CD4-positive, alpha-beta T cell treated with Interleukin-21 for 1 hour (primary cell): Measurements from ENCODE around the gene C6orf89.
"Not testable (repeated sequence)": the region's sequence is repeated elsewhere in the genome, so short reads cannot be mapped to it uniquely, and the experiment has no call there.

ENCODE experiments used
- DNase-seq: peaks from one replicate; pipeline ENCODE4 v3.0.0-alpha.2; 2020

C6orf89 gene

DNA sequence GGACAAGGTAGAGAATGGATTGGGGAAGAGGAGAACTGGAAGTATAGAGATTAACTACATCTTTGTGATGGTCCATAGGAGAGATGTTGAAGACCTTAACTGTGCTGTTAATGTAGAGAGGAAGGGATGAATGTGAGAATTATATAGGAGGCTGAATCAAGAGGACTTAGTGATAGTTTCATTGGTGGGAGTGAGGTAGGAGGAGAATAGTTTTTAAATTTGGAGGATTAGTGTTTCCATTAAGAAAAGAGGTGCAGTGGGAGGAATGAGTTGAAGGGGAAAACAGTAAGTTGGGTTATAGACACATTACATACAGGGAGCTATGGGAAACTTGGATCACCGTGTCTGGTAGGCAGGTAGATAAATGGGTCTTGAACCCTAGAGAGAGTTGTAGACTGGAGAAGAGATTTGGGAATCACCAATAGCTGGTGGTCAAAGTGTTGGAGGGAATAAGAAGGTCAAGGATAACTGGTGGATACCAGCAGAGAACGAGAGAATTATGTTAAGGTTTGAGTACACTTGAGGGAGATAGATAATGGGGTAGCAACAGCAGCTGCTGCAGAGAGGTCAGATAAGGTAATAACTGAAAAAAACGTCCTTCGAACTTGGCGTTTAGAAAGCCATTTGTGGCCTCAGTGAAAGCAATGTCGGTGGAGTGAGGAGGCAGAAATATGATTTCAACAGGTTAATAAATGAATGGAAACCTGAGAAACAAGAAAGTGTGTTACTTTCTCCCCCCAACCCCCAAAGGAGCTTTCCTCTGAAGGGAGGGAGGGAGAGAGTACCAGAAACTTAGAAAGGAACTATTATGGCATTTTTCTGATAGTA is 3.1 kb downstream of the C6orf89 start:
- no peak for DNase-seq

DNA sequence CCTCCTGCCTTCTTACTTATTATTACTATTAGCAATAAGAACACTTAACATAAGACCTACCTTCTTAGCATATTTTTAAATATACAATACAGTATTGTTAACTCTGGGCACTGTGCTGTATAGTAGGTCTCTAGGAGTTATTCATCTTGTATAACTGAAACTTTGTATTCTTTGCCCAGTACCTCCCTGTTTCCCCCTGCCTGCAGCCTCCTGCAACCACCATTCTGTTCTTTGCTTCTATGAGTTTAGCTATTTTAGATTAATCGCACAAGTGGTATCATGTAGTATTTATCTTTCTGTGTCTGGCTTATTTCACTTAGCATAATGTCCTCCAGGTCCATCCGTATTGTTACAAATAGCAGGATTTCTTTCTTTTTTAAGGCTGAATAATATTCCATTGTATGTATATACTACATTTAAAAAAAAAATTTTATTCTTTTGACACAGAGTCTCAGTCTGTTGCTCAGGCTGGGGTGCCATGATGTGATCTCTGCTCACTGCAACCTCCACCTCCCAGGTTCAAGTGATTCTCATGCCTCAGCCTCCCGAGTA is 4.4 kb downstream of the C6orf89 start:
- DNase-seq = no peak

DNA sequence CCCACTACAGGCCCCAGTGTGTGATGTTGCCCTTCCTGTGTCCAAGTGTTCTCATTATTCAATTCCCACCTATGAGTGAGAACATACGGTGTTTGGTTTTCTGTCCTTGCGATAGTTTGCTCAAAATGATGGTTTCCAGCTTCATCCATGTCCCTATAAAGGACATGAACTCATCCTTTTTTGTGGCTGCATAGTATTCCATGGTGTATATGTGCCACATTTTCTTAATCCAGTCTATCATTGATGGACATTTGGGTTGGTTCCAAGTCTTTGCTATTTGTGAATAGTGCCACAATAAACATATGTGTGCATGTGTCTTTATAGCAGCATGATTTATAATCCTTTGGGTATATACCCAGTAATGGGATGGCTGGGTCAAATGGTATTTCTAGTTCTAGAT is 5.4 kb downstream of the C6orf89 start:
- not testable (repeated sequence) for DNase-seq

DNA sequence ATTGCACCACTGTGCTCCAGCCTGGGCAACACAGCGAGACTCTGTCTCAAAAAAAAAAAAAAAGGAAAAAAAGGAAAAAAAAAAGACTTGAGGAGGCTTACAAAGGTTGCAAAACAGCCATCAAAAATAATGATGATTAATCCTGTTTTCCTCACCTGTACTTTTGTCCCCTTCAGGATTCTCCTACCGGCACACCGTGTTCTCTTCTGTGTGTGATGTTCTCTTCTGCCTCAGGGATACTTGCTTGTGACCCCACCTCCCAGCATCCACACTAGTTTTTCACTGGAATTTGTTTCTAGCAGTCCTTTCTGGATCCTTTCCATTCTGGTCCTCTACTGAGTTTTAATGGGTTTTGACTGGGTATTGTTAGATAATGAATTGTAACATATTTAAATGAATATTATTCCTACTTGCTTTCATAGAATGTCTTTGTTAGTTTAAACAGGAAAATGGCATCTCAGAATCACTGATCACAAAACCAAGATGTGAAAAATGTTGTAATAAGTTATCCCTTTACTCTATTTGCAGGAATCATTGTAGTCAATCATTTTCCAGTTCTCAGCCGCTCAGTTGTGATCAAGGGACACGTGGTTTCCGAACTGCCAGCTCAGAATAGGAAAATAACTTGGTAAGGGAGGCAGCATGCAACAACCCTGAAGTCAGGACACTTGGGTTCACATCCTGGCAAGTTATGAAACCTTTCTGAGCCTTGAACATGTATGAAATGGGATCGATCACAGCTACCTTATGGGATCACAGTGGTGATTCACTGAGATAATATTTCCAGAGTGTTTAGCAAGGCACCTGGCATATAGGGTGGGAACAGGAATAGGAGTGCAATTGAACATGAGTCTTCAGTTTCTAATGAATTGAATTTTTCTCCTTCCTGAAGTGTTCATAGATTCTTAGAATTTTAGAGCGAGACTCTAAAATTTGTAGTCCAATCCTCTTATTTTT is 8.5 kb downstream of the C6orf89 start:
- DNase-seq = no peak

DNA sequence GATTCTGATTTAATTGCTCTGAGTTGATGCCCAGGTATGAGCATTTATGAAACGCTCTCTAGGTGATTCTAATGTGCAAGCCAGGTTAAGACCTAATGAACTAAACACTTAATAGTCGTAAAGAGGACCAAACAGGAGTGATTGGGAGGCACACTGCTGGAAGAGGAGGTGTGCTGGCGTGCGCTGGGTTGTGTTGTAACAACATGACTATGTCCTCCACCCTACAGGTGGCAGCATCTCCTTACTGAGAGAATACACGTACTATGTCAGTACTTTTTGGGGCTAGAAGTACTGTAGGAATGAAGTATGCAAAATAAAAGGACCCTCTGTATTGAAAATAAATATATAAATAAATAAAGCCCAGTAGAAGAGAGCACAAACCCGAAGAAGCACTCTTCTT is 11.9 kb downstream of the C6orf89 start:
- peak; percentile 32 for DNase-seq

DNA sequence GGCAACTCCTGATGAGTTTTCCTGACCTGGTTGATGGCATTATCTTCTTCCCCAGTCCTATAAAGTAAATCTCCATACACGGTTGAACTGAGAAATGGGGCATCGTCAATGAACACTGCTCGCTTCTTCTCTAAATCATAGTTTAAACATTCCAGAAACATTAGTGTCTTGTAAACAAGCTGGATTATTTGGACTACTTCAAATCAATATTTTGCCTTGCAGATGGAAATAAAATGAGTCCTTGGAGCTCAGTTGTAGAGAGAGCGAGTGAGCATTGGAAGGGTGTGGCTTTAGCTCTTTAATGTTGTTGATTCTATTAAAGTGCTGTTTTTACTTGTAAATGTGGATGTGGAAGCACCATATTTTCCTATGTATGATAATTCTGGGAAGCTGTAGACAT is 18.4 kb downstream of the C6orf89 start:
- no peak for DNase-seq

DNA sequence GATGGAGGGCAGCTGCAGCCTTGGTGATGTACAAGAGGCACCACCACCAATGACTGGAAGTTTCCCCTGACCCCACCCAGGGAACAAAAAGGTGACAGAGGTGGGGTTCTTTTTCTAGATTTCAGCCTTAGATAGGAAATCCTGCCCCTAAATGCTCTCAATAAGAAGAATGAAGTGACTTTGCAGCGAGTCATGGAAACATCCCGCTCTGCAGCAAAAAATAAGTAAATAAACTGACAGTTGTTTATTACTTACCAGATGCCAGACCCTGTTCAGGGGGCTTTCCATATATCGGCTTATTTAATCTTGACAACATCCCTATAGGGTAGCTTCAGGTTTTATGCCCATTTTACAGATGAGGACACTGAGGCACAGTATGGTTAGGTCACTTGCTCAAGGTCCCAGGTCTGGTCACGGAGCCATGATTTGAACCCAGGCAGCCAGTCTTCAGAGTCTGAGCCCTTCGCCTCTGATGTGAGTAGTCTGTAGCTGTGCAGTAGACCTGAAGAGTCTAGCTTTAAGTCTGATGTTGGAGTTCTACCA is 19.2 kb downstream of the C6orf89 start:
- DNase-seq = no peak

DNA sequence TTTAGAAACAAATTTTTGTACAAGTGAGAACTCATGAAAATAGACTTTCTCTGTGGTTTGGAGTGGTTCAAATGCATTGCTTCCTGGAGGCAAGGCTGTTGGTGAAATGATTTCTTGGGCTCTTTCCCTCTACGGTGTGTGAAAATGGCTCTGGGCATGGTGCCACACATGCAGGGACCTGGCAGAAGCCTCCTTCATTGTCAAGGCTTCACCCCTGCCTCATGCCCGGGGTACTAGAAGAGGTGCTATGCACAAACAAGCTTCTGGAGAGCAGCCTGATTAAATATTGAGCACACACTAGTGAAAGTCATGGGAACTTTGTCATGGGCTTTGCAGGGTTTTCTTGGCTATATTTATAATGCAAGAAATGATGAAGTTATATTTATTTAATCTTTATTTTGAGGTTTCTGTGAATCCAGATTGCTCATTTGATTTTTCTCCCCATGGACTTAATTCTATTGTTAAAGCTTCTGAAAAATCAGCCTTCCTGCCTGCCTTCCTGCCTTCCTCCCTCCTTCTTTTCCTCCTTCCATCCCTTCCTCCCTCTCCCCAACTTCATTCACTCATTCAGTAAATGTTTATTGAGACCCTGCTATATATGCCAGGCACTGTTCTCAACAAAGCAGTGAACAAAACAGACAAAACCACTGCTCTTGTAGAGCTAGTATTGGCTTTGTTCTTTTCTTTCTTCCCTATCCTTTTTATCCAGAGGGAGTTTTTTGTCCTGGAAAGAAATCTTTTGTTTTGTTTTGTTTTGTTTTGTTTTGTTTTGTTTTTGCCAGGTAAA is 21.0 kb downstream of the C6orf89 start:
- DNase-seq = no peak

DNA sequence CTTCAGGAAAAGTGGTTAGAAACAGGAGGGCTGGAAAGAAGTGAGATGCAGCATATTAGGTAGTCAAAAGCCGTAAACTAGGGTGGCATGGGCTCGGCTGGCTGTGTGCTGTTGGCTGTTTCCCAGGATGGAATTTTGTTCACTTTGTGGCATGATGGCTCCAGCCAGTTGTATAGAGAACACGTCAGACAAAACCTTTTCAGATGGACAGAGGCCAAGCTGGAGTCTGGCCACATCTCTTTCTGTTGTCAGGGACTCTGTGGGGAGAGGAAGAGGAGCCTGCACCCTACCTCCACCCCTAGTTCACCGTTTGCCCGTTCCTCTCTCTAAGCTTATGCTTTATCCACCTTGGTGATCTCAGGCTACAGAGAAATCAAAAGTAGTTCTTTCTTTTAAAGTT is 22.0 kb downstream of the C6orf89 start:
- DNase-seq = no peak

DNA sequence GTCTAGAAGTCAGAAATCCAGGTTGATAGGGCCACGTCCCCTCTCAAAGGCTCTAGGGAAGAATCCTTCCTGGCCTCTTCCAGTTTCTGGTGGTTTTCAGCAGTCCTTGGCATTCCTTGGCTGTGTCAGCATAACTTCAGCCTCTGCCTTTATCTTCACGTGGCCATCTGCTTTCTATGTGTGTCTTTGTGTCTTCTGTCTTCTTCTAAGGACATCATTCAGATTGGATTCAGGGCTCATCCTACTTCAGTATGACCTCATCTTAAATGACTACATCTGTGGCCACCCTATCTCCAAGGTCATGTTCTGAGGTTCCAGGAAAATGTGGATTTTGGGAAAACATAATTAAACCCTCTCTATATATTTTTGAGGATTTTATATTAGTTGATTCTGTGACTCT is 23.0 kb downstream of the C6orf89 start:
- no peak for DNase-seq

DNA sequence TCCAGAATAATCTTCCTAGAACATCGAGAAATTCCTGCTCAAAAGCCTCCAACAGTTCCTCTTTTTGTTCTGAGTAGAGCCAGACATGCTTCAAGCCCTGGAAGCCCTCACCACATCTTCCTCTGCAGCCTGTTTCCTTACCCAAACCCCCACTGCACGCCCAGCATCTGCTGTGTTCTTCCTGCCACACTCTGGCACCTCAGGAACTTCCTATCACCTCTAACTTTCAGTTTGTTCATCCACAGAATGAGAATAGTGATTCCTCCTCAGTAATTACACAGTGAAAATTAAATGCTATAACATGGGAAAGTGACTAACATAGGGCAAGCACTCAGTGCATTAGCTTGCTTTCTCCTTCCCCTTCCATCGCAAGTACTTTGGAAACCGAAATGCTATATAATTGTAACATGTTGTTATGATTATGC is 26.3 kb downstream of the C6orf89 start:
- DNase-seq = peak; percentile 45

DNA sequence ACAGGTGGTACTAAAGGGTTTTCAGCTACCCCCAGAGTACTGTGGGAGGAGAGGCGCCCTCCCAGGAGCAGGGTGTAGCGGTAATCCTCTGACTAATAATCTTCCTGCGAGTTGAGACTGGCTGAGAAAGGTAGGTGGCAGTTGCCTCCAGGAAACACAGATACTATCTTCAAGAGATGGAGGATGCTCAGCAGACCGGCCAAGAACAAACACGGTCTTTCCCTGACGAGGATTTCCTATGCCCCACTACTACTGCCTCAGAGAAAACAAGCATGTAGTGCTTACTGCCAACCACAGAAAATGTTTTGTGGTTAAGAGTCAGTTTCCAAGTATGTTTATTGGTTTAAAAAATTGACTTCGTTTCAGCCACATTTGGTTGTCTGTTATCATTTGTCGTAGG is 26.8 kb downstream of the C6orf89 start:
- peak; percentile 72 for DNase-seq

DNA sequence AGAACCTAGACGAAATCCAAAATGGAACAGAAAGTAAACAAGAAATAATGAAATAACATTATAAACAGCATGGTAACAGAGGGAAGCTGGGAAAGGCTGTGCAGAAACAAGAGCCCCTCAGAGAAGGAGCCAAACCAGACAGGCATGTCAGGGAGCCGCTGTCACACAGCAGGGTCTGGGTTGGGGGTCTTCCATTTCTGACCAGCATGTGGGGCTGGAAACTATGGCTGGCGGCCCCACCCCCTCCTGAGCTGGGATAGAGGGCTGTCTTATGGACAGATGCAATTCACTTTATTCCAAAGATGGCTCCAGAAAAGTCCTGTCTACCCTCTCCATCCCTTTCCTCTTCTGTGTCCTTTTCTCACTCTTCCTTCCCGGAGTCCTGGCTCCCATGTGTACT is 27.3 kb downstream of the C6orf89 start:
- DNase-seq = no peak

DNA sequence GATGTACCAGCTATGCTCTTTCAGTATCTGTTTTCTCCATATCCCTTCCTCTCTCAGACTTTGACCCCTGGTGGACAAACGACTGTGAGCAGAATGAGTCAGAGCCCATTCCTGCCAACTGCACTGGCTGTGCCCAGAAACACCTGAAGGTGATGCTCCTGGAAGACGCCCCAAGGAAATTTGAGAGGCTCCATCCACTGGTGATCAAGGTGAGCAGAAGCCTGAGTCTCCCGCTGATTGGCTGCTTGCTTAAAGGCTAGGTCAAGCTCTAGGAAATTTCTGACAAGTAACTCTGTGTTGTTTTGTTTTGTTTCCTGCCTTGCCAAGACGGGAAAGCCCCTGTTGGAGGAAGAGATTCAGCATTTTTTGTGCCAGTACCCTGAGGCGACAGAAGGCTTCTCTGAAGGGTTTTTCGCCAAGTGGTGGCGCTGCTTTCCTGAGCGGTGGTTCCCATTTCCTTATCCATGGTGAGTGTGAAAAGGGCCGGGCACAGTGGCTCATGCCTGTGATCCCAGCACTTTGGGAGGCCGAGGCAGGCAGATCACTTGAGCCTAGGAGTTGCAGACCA is 28.6 kb downstream of the C6orf89 start:
- peak; percentile 54 for DNase-seq

DNA sequence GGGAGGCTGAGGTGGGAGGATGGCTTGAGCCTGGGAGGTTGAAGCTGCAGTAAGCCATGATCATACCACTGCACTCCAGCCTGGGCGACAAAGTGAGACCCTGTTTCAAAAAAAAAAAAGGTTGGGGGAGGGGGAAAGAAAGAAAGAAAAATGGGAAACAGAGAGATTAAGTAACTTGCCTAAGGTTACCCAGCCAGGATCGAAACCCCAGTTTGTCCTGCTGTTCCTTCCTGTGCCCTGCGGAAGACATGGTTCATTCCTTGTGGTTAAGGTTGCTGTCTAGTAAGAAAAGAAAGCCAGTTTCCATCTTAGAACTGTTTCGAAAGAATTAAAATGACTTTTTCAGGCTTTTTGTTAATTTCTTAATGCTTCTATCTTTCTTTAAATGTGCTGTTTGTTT is 29.8 kb downstream of the C6orf89 start:
- DNase-seq = no peak

DNA sequence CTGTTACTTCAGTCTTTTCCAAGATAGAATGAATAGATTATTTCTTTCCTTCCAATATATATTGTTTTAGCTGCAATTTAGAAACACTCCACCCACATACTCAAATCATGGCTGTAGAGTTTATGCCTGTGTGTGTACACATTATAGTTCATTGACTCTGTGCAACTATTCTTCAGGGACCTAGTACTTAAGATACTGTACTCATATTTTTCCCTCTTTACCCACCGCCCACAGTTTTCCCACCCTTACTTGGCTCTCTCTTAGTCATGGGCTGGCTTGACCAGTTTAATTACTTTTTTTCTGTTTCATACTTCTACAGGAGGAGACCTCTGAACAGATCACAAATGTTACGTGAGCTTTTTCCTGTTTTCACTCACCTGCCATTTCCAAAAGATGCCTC is 30.4 kb downstream of the C6orf89 start:
- no peak for DNase-seq

DNA sequence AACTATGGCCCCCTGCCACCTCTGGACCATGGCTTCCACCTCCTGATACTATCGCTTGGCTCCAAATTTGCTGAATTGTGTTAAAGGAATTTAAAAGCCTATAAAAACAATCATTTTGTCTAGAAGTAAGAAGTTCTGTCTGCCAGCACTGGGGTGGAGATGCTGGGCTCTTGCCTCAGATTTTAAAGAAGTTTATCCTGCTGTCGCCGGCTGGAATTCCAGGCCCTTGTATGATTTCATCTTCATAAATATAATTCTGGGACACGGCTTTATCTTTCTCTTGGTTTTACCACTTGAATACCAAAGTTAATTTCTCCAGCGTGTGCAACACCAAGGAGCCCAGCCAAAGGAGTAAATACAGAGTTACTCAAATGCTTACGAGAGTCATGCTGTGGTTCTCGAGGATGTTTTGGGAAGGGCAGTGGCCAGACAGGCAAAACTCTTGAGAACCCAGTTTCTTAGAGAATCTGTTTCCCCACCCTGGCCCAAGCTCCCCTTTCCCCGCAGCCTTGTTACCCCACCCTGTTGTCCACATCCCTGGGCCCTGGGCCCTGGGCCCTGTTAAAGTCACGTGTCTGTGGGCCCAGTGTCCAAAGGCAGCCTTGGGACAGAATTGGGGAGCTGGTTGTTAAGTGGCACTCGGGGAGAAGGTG is 31.9 kb downstream of the C6orf89 start:
- no peak for DNase-seq

DNA sequence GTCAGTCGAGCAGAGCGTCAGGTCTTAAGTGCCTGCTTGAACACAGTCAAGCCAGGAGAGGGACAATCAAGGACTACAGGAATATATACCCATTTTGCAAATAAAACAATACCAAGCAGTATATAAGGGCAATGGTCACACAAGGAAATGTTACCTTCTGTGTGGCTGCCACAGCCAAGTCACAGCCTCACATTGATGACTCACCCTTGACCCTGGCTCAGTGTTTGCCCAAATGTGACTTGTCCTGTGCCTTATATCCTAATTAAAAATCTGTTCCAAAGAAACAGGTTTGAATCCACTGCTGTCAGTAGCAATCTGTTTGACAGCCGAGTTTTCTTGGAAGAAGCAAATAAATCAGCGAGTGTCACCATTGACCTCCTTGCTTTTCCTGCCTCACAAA is 34.3 kb downstream of the C6orf89 start:
- no peak for DNase-seq

DNA sequence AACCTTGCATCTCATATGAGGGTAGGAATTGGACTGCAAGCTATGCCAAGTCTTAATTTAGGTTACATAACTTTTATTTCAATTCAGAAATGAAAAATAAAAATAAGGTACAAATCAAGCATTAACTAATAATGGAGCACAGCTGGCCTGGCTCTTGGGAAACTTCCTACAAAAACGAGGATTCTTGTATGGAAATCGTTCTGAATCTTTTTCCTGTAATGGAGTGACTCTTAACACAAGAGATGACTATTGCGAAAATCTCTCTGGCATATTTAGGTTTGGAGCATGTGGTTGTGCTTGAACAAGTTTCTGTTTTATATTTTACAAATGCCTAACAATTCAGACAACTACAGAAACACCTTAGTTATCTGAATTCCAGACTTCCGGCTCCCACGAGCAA is 34.8 kb downstream of the C6orf89 start:
- DNase-seq = no peak

DNA sequence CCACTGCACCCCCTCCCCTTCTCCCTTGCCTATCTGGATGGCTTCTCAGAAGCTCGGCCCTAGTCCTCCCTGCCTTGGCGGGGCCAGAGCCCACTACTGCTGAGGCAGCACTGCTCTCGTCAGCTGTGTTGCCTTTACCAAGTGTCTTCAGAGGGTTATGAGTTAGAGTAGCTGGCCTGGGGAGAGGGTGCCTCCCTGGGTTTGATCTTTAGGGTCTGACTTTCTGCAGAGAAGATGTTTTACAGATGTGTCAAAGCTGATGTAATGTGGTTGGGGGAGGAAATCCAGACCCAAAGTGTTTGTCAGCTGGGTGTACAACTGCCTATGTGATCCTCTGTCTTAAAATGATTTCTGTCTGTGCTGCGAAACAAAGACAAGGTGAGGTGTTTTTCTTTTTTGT is 38.4 kb downstream of the C6orf89 start:
- no peak for DNase-seq

DNA sequence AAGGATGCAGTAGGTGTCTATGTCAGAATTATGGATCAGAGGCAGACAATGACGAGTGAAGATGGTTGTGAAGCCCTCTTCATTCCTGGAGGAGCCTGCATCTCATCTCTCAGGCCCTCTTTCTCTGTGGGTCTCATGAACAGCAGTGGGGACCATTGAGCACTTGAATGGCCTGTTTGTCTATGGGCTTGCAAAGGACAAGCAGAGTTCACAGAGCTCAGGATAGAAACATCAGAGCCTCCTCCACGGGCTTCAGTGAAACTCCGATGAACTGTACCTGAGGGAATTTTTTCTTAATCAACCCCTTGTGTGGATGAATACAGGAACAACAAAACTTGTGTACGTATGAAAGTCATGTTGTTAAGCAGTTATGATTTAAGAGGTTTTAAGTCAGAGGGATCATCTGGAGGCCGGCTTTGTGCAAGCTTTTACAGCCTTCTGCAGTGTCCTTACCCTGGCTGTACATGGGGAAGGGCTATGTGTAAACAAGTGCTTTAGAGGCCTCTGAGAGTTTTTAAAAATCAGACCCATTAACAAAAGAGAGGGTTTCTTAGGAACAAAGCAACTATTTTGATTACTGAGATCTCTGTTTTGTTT is 39.1 kb downstream of the C6orf89 start:
- DNase-seq = no peak
